ENCODE data around the gene SPATA32. TPM values are rescaled to one million over a fixed set of nuclear protein-coding genes. Genes with fewer than 3 reads are reported as not detected.
A peak's percentile ranks its signal among the peaks of the same experiment; 100 is the strongest.

Gene SPATA32
- total RNA-seq, 1 donor, result not detected

DNA sequence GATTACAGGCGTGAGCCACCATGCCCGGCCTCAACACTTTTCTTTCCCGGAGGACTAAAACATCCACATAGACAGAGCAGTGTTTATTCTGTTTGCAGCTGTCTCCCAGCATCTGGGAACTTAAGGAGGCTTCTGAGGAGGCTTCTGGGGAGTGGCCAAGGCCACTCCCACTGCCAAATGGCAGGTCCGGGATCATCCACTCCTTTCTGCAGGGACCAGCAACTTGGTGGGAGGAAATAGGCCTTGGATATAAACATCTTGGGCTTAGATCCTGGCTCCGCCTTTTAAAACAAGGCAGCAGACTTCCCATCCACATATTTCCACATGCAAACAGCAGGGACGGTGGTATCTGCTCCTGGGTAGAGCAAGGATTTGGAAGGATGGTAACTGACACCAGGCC lies 14.1 kb upstream of the SPATA32 start:
- Histone ChIP-seq H3K4me3 (ENCODE audit: insufficient read depth, low read length) (no peak overlapping the region), H3K4me1 (ENCODE audit: insufficient read depth, low read length) (peaks cover 13% of the 10 kb centered on the region), H3K27ac (ENCODE audit: low read depth, low read length) (no peak overlapping the region), H2AFZ (ENCODE audit: low read length) (no peak overlapping the region), H3K79me2 (ENCODE audit: insufficient read depth, low read length) (no peaks in the 10 kb centered on the region), H4K20me1 (ENCODE audit: insufficient read depth, low read length) (peaks cover 43% of the 10 kb centered on the region), H3K36me3 (ENCODE audit: insufficient read depth, low read length) (peaks cover 59% of the 10 kb centered on the region), H3K27me3 (ENCODE audit: insufficient read depth, low read length) (no peaks in the 10 kb centered on the region), H3K4me2 (ENCODE audit: insufficient read depth, low read length) (no peak overlapping the region), H3K9me3 (ENCODE audit: low read depth, low read length) (no peaks in the 10 kb centered on the region)
- TF ChIP-seq, protein P1, sequence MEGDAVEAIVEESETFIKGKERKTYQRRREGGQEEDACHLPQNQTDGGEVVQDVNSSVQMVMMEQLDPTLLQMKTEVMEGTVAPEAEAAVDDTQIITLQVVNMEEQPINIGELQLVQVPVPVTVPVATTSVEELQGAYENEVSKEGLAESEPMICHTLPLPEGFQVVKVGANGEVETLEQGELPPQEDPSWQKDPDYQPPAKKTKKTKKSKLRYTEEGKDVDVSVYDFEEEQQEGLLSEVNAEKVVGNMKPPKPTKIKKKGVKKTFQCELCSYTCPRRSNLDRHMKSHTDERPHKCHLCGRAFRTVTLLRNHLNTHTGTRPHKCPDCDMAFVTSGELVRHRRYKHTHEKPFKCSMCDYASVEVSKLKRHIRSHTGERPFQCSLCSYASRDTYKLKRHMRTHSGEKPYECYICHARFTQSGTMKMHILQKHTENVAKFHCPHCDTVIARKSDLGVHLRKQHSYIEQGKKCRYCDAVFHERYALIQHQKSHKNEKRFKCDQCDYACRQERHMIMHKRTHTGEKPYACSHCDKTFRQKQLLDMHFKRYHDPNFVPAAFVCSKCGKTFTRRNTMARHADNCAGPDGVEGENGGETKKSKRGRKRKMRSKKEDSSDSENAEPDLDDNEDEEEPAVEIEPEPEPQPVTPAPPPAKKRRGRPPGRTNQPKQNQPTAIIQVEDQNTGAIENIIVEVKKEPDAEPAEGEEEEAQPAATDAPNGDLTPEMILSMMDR (IDR thresholded peaks at IDR 0.05; ENCODE audit: extremely low read depth, low read depth, low read length), result no peak
- DNase-seq (ENCODE audit: insufficient read length, low spot score, missing footprints), result peak; percentile 69

DNA sequence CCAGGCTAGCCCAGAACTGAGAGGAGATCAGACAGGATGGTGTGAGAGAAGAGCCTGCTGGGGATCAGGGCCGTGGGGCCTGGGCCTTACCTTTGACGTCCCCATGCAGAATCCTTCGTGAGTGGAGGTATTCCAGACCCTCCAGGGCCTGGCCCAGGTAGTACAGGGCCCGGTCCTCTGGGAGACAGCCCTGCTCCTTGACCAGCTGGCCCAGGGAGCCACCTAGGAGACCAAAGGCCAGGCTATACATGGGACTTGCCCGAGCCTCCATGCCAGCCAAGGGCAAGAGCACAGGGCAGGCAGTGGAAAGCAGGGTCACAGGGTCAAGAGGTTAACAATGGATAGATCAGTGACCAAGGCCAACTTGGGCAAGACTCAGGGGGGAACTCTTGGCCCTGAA lies 12.1 kb upstream of the SPATA32 start:
- TF ChIP-seq, protein P1 (IDR thresholded peaks at IDR 0.05; ENCODE audit: extremely low read depth, low read depth, low read length), result no peak
- Histone ChIP-seq H3K4me1 (ENCODE audit: insufficient read depth, low read length) (peaks cover 13% of the 10 kb centered on the region), H3K36me3 (ENCODE audit: insufficient read depth, low read length) (peaks cover 67% of the 10 kb centered on the region), H3K9me3 (ENCODE audit: low read depth, low read length) (no peaks in the 10 kb centered on the region), H3K27me3 (ENCODE audit: insufficient read depth, low read length) (no peaks in the 10 kb centered on the region), H2AFZ (ENCODE audit: low read length) (no peak overlapping the region), H3K4me3 (ENCODE audit: insufficient read depth, low read length) (no peak overlapping the region), H3K4me2 (ENCODE audit: insufficient read depth, low read length) (no peak overlapping the region), H4K20me1 (ENCODE audit: insufficient read depth, low read length) (peaks cover 58% of the 10 kb centered on the region), H3K79me2 (ENCODE audit: insufficient read depth, low read length) (no peaks in the 10 kb centered on the region), H3K27ac (ENCODE audit: low read depth, low read length) (no peak overlapping the region)
- DNase-seq (ENCODE audit: insufficient read length, low spot score, missing footprints), result peak; percentile 41

DNA sequence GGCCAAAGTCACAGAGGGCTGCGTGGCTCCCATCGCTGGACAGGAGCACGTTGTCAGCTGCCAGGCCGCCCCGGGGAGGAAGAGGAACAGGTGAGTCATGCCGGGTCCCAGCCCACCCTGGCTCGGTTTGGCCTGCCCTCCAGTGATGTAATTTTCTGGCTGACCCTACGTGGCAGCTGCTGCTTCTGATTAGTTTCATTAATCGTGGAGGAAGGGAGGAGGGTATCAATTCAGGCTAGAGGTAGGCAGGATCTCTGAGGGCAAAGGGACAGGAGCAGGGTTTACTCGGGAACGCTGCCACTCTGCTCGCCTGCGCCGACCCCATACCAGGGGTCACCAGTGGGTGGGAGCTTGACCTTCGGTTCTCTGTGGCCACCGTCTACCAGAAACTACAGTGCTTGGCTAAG lies 11.7 kb upstream of the SPATA32 start:
- no peak overlapping the region for H3K4me2 ChIP-seq (ENCODE audit: insufficient read depth, low read length)
- no peaks in the 10 kb centered on the region for H3K79me2 ChIP-seq (ENCODE audit: insufficient read depth, low read length)
- H4K20me1 ChIP-seq (ENCODE audit: insufficient read depth, low read length), result peaks cover 63% of the 10 kb centered on the region
- no peak overlapping the region for H2AFZ ChIP-seq (ENCODE audit: low read length)
- H3K4me3 ChIP-seq (ENCODE audit: insufficient read depth, low read length), result no peak overlapping the region
- TF ChIP-seq, protein P1 (IDR thresholded peaks at IDR 0.05; ENCODE audit: extremely low read depth, low read depth, low read length), result no peak
- no peak for DNase-seq (ENCODE audit: insufficient read length, low spot score, missing footprints)
- no peak overlapping the region for H3K27ac ChIP-seq (ENCODE audit: low read depth, low read length)
- H3K36me3 ChIP-seq (ENCODE audit: insufficient read depth, low read length), result peaks cover 70% of the 10 kb centered on the region
- peaks cover 13% of the 10 kb centered on the region for H3K4me1 ChIP-seq (ENCODE audit: insufficient read depth, low read length)
- H3K27me3 ChIP-seq (ENCODE audit: insufficient read depth, low read length), result no peaks in the 10 kb centered on the region
- H3K9me3 ChIP-seq (ENCODE audit: low read depth, low read length), result no peaks in the 10 kb centered on the region

DNA sequence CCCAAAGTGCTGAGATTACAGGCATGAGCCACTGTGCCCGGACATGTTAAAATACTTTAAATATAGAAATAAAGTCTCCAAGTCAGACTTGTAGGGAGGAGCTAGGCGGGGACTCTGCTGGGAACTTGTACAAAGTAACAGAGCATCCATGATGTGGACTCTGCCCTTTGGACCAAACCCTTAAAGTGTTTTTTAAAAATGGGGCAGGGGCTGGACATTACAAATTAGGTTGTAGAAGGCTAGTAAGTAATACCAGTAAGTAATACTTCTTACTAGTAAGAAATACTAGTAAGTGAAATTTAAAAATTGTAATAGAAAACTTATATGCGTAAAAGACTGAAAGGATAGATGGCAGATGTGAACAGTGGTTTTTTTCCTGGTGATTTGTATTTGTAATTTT lies 9.7 kb upstream of the SPATA32 start:
- peak; percentile 58 for DNase-seq (ENCODE audit: insufficient read length, low spot score, missing footprints)
- no peak overlapping the region for H3K27ac ChIP-seq (ENCODE audit: low read depth, low read length)
- H3K4me3 ChIP-seq (ENCODE audit: insufficient read depth, low read length), result no peak overlapping the region
- TF ChIP-seq, protein P1 (IDR thresholded peaks at IDR 0.05; ENCODE audit: extremely low read depth, low read depth, low read length), result no peak
- peaks cover 4% of the 10 kb centered on the region for H3K4me1 ChIP-seq (ENCODE audit: insufficient read depth, low read length)
- H2AFZ ChIP-seq (ENCODE audit: low read length), result no peak overlapping the region
- H3K36me3 ChIP-seq (ENCODE audit: insufficient read depth, low read length), result peaks cover 77% of the 10 kb centered on the region
- H4K20me1 ChIP-seq (ENCODE audit: insufficient read depth, low read length), result peaks cover 68% of the 10 kb centered on the region
- no peaks in the 10 kb centered on the region for H3K27me3 ChIP-seq (ENCODE audit: insufficient read depth, low read length)
- H3K4me2 ChIP-seq (ENCODE audit: insufficient read depth, low read length), result no peak overlapping the region
- H3K79me2 ChIP-seq (ENCODE audit: insufficient read depth, low read length), result no peaks in the 10 kb centered on the region
- no peaks in the 10 kb centered on the region for H3K9me3 ChIP-seq (ENCODE audit: low read depth, low read length)
